HCT116 (cell line): ENCODE data around the gene FMOD. TPM values are rescaled to one million over a fixed set of nuclear protein-coding genes. Genes with fewer than 3 reads are reported as not detected.

Experiments
- ATAC-seq: fragments of 200-7000 bp; cut with Tn5 transposase; 2 replicates; pipeline ENCODE4 v1.9.1; 2020; ENCODE audit warnings: mild to moderate bottlenecking, moderate library complexity
- BruUV-seq: library from RNA; stranded (reverse); fragments of 400-500 nt; replicated peaks from 2 replicates; lab custom pipeline; 2021; lab: Mats Ljungman, UMichigan
- CTCF ChIA-PET: fragments of 300-600 bp; sonication (Branson Sonifier 250); formaldehyde crosslinking; loops from one replicate; lab custom pipeline; 2021; ENCODE audit warnings: antibody characterized with exemption; lab: Charles Lee
- POLR2A ChIA-PET: fragments of 300-600, 350-600 bp; sonication (Branson Sonifier 250); formaldehyde crosslinking; loops from one replicate; lab custom pipeline; 2021; ENCODE audit warnings: antibody characterized with exemption; lab: Charles Lee
- RAD21 ChIA-PET, 2 experiments: fragments of 300-600 bp; sonication (Branson Sonifier 250); formaldehyde crosslinking; loops; one replicate each; lab custom pipeline; 2023; ENCODE audit warnings: low total read pairs in 2 of 2; ENCODE audit not compliant: uncharacterized antibody in 2 of 2, unreplicated experiment in 2 of 2, low non-redundant PET in 1 of 2; lab: Charles Lee
- DNase-seq: peaks from one replicate; pipeline ENCODE4 v3.0.0-alpha.2; 2010; ENCODE audit warnings: low read depth, low spot score
- H2AFZ ChIP-seq: fragments of 200-600 bp; shearing (Covaris generic), sonication (generic); 2 replicates; pipeline ENCODE4 v1.6.1; 2017; ENCODE audit warnings: low read depth, mixed run types, mixed read lengths, antibody characterized with exemption, low read length; ENCODE audit not compliant: poor library complexity, severe bottlenecking
- H3K27ac ChIP-seq: 2 replicates; pipeline ENCODE4 v1.5.1; 2012; ENCODE audit warnings: low read depth, low read length
- H3K27me3 ChIP-seq: fragments of 200-600 bp; sonication (generic); 2 replicates; pipeline ENCODE4 v1.6.1; 2016; ENCODE audit warnings: mixed run types, low read length, mixed read lengths; ENCODE audit not compliant: insufficient read depth
- H3K36me3 ChIP-seq, 2 experiments: fragments of 200-500 bp in 1 of 2; fragments of 200-600 bp in 1 of 2; sonication (Bioruptor generic) in 1 of 2; sonication (generic) in 1 of 2; 2 replicates each; pipeline versions ENCODE4 v1.5.1 to v1.6.1; 2014 to 2016; ENCODE audit warnings: low read length in 2 of 2, inconsistent platforms in 1 of 2, mixed read lengths in 1 of 2, mixed run types in 1 of 2; ENCODE audit not compliant: insufficient read depth in 2 of 2, control insufficient read depth in 1 of 2
- H3K4me1 ChIP-seq, 2 experiments: fragments of 200-600 bp in 1 of 2; sonication (generic) in 1 of 2; 2 replicates each; pipeline versions ENCODE4 v1.5.1 to v1.6.1; 2012 to 2017; ENCODE audit warnings: low read length in 2 of 2, inconsistent platforms in 1 of 2, mild to moderate bottlenecking in 1 of 2, mixed read lengths in 1 of 2, mixed run types in 1 of 2, moderate library complexity in 1 of 2; ENCODE audit not compliant: insufficient read depth in 2 of 2, control insufficient read depth in 1 of 2
- H3K4me2 ChIP-seq: fragments of 200-600 bp; sonication (generic); 2 replicates; pipeline ENCODE4 v1.6.1; 2017; ENCODE audit warnings: mixed run types, low read length, mixed read lengths
- H3K4me3 ChIP-seq, 2 experiments: fragments of 200-600 bp in 1 of 2; sonication (generic) in 1 of 2; replicated peaks in 1 of 2; 2 replicates each; pipeline ENCODE4 v1.5.1; 2011 to 2016; ENCODE audit warnings: low read length in 2 of 2, control low read depth in 1 of 2, low read depth in 1 of 2, mild to moderate bottlenecking in 1 of 2, mixed read lengths in 1 of 2, mixed run types in 1 of 2
- H3K79me2 ChIP-seq: fragments of 200-600 bp; sonication (generic); 2 replicates; pipeline ENCODE4 v1.6.1; 2017; ENCODE audit warnings: mild to moderate bottlenecking, mixed run types, low read length, moderate library complexity, mixed read lengths; ENCODE audit not compliant: insufficient read depth
- H3K9ac ChIP-seq: fragments of 200-600 bp; sonication (generic); 2 replicates; pipeline ENCODE4 v1.6.1; 2016; ENCODE audit warnings: low read length, mixed read lengths
- H3K9me2 ChIP-seq: fragments of 200-600 bp; sonication (generic), shearing (Covaris generic); 2 replicates; pipeline ENCODE4 v1.6.1; 2017; ENCODE audit warnings: mixed run types, mild to moderate bottlenecking, moderate library complexity; ENCODE audit not compliant: insufficient read depth
- H3K9me3 ChIP-seq, 2 experiments: fragments of 200-500 bp in 1 of 2; fragments of 200-600 bp in 1 of 2; sonication (Bioruptor generic) in 1 of 2; sonication (generic) in 1 of 2; 2 replicates each; pipeline ENCODE4 v1.6.1; 2014 to 2017; ENCODE audit warnings: low read length in 2 of 2, mixed read lengths in 2 of 2, inconsistent platforms in 1 of 2, low read depth in 1 of 2, mild to moderate bottlenecking in 1 of 2, mixed run types in 1 of 2, moderate library complexity in 1 of 2; ENCODE audit not compliant: control insufficient read depth in 1 of 2, insufficient read depth in 1 of 2
- H4K20me1 ChIP-seq: fragments of 200-600 bp; sonication (generic), shearing (Covaris generic); 2 replicates; pipeline ENCODE4 v1.6.1; 2017; ENCODE audit warnings: mixed run types, mild to moderate bottlenecking, moderate library complexity; ENCODE audit not compliant: insufficient read depth
- CEBPB ChIP-seq: IDR thresholded peaks from 2 replicates; pipeline ENCODE4 v1.6.1; 2012; ENCODE audit warnings: low read depth
- EZH2 ChIP-seq: fragments of 200-600 bp; sonication (generic); IDR thresholded peaks from 2 replicates; pipeline ENCODE4 v1.6.1; 2017; ENCODE audit warnings: antibody characterized with exemption, mixed run types
- EZH2phosphoT487 ChIP-seq: fragments of 200-600 bp; IDR thresholded peaks from 2 replicates; pipeline ENCODE4 v1.6.1; 2018; ENCODE audit warnings: antibody characterized with exemption, borderline replicate concordance
- JUND ChIP-seq: IDR thresholded peaks from 2 replicates; pipeline ENCODE4 v1.6.1; 2012
- RAD21 ChIP-seq: IDR thresholded peaks from 2 replicates; pipeline ENCODE4 v1.6.1; 2012; ENCODE audit warnings: low read depth, mild to moderate bottlenecking
- SIN3A ChIP-seq: IDR thresholded peaks from 2 replicates; pipeline ENCODE4 v1.6.1; 2012; ENCODE audit warnings: low read depth
- SRF ChIP-seq: IDR thresholded peaks from 2 replicates; pipeline ENCODE4 v1.6.1; 2012; ENCODE audit warnings: low read depth
- TCF7L2 ChIP-seq: IDR thresholded peaks from 2 replicates; pipeline ENCODE4 v1.7.0; 2011; ENCODE audit warnings: borderline replicate concordance, inconsistent platforms; ENCODE audit not compliant: insufficient read depth, insufficient read length; ENCODE audit errors: extremely low read depth
- YY1 ChIP-seq: IDR thresholded peaks from 2 replicates; pipeline ENCODE4 v1.6.1; 2011; ENCODE audit warnings: low read length, low read depth, moderate library complexity, mild to moderate bottlenecking; ENCODE audit not compliant: insufficient replicate concordance; ENCODE audit errors: extremely low read depth
- ZFX ChIP-seq: fragments of 450-650 bp; IDR thresholded peaks from 2 replicates; pipeline ENCODE4 v1.6.1; 2017
- intact Hi-C: fragments of 100-400 bp; cut with micrococcal nuclease; formaldehyde crosslinking; loops from 2 replicates; pipeline ENCODE4 v1.10.0; 2022
- total RNA-seq: library from RNA; stranded (reverse); gene quantifications from one replicate; pipeline ENCODE4 v1.2.1, GENCODE V29; 2021; ENCODE audit not compliant: unreplicated experiment
- TF ChIP-seq, protein P1 (sequence below): IDR thresholded peaks from 2 replicates; pipeline ENCODE4 v1.6.1; 2012; ENCODE audit warnings: low read depth

Gene FMOD
- total RNA-seq, 1 experiment from 2014 or later, result not detected

DNA sequence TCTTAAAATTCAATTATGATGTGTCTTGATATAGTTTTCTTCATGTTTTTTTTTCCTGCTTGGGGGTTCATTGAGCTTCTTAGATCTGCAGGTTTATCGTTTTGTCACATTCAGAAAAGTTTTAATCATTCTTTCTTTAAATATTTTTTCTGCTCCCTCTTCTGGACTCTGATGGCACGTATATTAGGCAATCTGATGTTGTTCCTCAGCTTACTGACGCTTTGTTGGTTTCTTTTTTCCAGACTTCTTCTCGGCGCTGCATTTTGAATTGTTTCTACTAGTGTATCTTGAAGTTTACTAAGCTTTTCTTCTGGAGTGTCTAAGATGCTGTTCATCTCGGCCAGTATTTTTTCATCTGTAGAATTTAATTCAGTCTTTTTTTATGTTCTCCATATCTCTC is 44.8 kb upstream of the FMOD start:
- no TSS peak for BruUV-seq
- intact Hi-C loops, result no loop called here
- Histone ChIP-seq H4K20me1 (no peaks in the 10 kb centered on the region), H3K27ac (no peak overlapping the region), H3K9ac (no peak overlapping the region)
- RAD21 ChIA-PET, result no interaction called here
- TF ChIP-seq EZH2phosphoT487, result no peak
- TF ChIP-seq SRF, result no peak
- TF ChIP-seq EZH2, result no peak
- TF ChIP-seq, protein P1, sequence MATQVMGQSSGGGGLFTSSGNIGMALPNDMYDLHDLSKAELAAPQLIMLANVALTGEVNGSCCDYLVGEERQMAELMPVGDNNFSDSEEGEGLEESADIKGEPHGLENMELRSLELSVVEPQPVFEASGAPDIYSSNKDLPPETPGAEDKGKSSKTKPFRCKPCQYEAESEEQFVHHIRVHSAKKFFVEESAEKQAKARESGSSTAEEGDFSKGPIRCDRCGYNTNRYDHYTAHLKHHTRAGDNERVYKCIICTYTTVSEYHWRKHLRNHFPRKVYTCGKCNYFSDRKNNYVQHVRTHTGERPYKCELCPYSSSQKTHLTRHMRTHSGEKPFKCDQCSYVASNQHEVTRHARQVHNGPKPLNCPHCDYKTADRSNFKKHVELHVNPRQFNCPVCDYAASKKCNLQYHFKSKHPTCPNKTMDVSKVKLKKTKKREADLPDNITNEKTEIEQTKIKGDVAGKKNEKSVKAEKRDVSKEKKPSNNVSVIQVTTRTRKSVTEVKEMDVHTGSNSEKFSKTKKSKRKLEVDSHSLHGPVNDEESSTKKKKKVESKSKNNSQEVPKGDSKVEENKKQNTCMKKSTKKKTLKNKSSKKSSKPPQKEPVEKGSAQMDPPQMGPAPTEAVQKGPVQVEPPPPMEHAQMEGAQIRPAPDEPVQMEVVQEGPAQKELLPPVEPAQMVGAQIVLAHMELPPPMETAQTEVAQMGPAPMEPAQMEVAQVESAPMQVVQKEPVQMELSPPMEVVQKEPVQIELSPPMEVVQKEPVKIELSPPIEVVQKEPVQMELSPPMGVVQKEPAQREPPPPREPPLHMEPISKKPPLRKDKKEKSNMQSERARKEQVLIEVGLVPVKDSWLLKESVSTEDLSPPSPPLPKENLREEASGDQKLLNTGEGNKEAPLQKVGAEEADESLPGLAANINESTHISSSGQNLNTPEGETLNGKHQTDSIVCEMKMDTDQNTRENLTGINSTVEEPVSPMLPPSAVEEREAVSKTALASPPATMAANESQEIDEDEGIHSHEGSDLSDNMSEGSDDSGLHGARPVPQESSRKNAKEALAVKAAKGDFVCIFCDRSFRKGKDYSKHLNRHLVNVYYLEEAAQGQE, result no peak
- TF ChIP-seq RAD21, result no peak
- TF ChIP-seq JUND, result no peak
- TF ChIP-seq SIN3A, result no peak
- no peak for TF ChIP-seq CEBPB
- TF ChIP-seq ZFX, result no peak
- TF ChIP-seq YY1, result no peak
- TF ChIP-seq TCF7L2, result no peak
- TF ChIP-seq, all 23 proteins: peak for 0
- ATAC-seq, result no peak
- H3K9me2 ChIP-seq, result no peaks in the 10 kb centered on the region
- H3K27me3 ChIP-seq, result no peaks in the 10 kb centered on the region
- DNase-seq, result no peak
- ChIA-PET CTCF (no interaction called here), POLR2A (no interaction called here)
- no peaks in the 10 kb centered on the region for H3K79me2 ChIP-seq
- H3K9me3 ChIP-seq, result no peaks in the 10 kb centered on the region
- no peaks in the 10 kb centered on the region for H3K4me1 ChIP-seq
- H3K36me3 ChIP-seq, result no peaks in the 10 kb centered on the region
- no peak overlapping the region for H2AFZ ChIP-seq
- H3K4me2 ChIP-seq, result no peak overlapping the region
- H3K4me3 ChIP-seq, result no peak overlapping the region
